GM12878 (cell line): Measurements from ENCODE around the gene TAMALIN. TPM values are rescaled to one million over a fixed set of nuclear protein-coding genes. Genes with fewer than 3 reads are reported as not detected.

Source experiments
- ATAC-seq: fragments of 200-7000 bp; cut with Tn5 transposase; 3 replicates; pipeline ENCODE4 v1.9.1; 2020; ENCODE audit warnings: mild to moderate bottlenecking, moderate library complexity
- BruUV-seq: library from RNA; stranded (reverse); fragments of 400-500 nt; replicated peaks from 2 replicates; lab custom pipeline; 2021; lab: Mats Ljungman, UMichigan
- CTCF ChIA-PET: fragments of 300-600 bp; sonication (Branson Sonifier 250); formaldehyde crosslinking; extraction: SDS; loops from one replicate; lab custom pipeline; 2021; ENCODE audit warnings: inconsistent platforms; lab: Yijun Ruan, JAX
- POLR2A ChIA-PET: fragments of 350-600 bp; formaldehyde crosslinking; extraction: SDS; loops from one replicate; lab custom pipeline; 2021; ENCODE audit warnings: inconsistent platforms; lab: Charles Lee
- RAD21 ChIA-PET: fragments of 300-600 bp; sonication (Branson Sonifier 250); formaldehyde crosslinking; loops from one replicate; lab custom pipeline; 2023; ENCODE audit warnings: antibody characterized with exemption; ENCODE audit not compliant: unreplicated experiment; lab: Charles Lee
- SMC1A ChIA-PET: fragments of 300-600 bp; sonication (Branson Sonifier 250); formaldehyde crosslinking; loops from one replicate; lab custom pipeline; 2023; ENCODE audit not compliant: unreplicated experiment, uncharacterized antibody; lab: Charles Lee
- DNase-seq: peaks from one replicate; pipeline ENCODE4 v3.0.0-alpha.2; 2011; ENCODE audit warnings: low read depth, low spot score
- FAIRE-seq: peaks from 3 replicates; lab custom pipeline; 2011; peaks lifted over from hg19 to GRCh38; lab: Jason Lieb, UNC
- H2AFZ ChIP-seq: 2 replicates; pipeline ENCODE4 v1.6.0; 2011; ENCODE audit warnings: low read depth, low read length, control low read depth; ENCODE audit not compliant: control insufficient read depth
- H3K27ac ChIP-seq: 2 replicates; pipeline ENCODE4 v1.5.1; 2011; ENCODE audit warnings: control low read depth; ENCODE audit not compliant: control insufficient read depth, insufficient read depth
- H3K27me3 ChIP-seq, 2 experiments: replicated peaks in 1 of 2; 2 replicates each; pipeline versions ENCODE4 v1.6.0 to v1.6.1; 2011; ENCODE audit warnings: low read length in 1 of 2; ENCODE audit not compliant: control insufficient read depth in 2 of 2, insufficient read depth in 2 of 2
- H3K36me3 ChIP-seq, 2 experiments: 2 replicates each; pipeline ENCODE4 v1.5.1; 2011; ENCODE audit warnings: low read length in 1 of 2; ENCODE audit not compliant: control insufficient read depth in 2 of 2, insufficient read depth in 2 of 2
- H3K4me1 ChIP-seq: 2 replicates; pipeline ENCODE4 v1.6.1; 2011; ENCODE audit warnings: mild to moderate bottlenecking, low read length, moderate library complexity, mixed read lengths; ENCODE audit not compliant: control insufficient read depth, insufficient read depth
- H3K4me2 ChIP-seq: 2 replicates; pipeline ENCODE4 v1.6.0; 2011; ENCODE audit warnings: control low read depth; ENCODE audit not compliant: control insufficient read depth, insufficient read depth
- H3K4me3 ChIP-seq: fragments of 200-600 bp; sonication (generic); 2 replicates; pipeline ENCODE4 v1.5.1; 2016
- H3K79me2 ChIP-seq: 2 replicates; pipeline ENCODE4 v1.6.0; 2011; ENCODE audit warnings: low read length; ENCODE audit not compliant: control insufficient read depth, insufficient read depth
- H3K9ac ChIP-seq: 2 replicates; pipeline ENCODE4 v1.8.0; 2011; ENCODE audit warnings: low read length, control low read depth, mixed read lengths; ENCODE audit not compliant: control insufficient read depth, insufficient read depth
- H3K9me3 ChIP-seq: replicated peaks from 3 replicates; pipeline ENCODE4 v1.5.1; 2011; ENCODE audit warnings: mild to moderate bottlenecking, low read length; ENCODE audit not compliant: control insufficient read depth, insufficient read depth
- H4K20me1 ChIP-seq: 2 replicates; pipeline ENCODE4 v1.6.0; 2011; ENCODE audit not compliant: control insufficient read depth, insufficient read depth
- ATF7 ChIP-seq: fragments of 450-650 bp; IDR thresholded peaks from 2 replicates; pipeline ENCODE4 v1.6.1; 2016; ENCODE audit warnings: low read depth, mild to moderate bottlenecking
- E2F4 ChIP-seq: IDR thresholded peaks from 2 replicates; pipeline ENCODE4 v1.6.1; 2012; ENCODE audit warnings: low read depth, low read length, improper control_type of control experiment
- E2F8 ChIP-seq: fragments of 450-650 bp; IDR thresholded peaks from 2 replicates; pipeline ENCODE4 v1.6.1; 2018; ENCODE audit warnings: mild to moderate bottlenecking, low read depth, moderate library complexity; ENCODE audit not compliant: partially characterized antibody
- KDM1A ChIP-seq: fragments of 200-600 bp; sonication (generic); IDR thresholded peaks from 2 replicates; pipeline ENCODE4 v1.6.1; 2016; ENCODE audit warnings: borderline replicate concordance
- MEF2A ChIP-seq: IDR thresholded peaks from 2 replicates; pipeline ENCODE4 v1.6.1; 2011; ENCODE audit warnings: low read depth, mild to moderate bottlenecking, low read length, moderate library complexity; ENCODE audit not compliant: insufficient read depth
- MTA2 ChIP-seq: fragments of 450-650 bp; IDR thresholded peaks from 2 replicates; pipeline ENCODE4 v1.6.1; 2016; ENCODE audit warnings: low read depth, mild to moderate bottlenecking, moderate library complexity
- MYB ChIP-seq: fragments of 150-350 bp; IDR thresholded peaks from 2 replicates; pipeline ENCODE4 v1.6.1; 2014; ENCODE audit warnings: mild to moderate bottlenecking, low read depth, low read length, borderline replicate concordance
- NBN ChIP-seq: fragments of 450-650 bp; IDR thresholded peaks from 2 replicates; pipeline ENCODE4 v1.6.1; 2016
- NFYB ChIP-seq: IDR thresholded peaks from 2 replicates; pipeline ENCODE4 v1.6.1; 2011; ENCODE audit warnings: low read depth, mild to moderate bottlenecking, low read length, improper control_type of control experiment, moderate library complexity; ENCODE audit not compliant: insufficient read depth
- NR2F1 ChIP-seq: fragments of 450-650 bp; conservative IDR thresholded peaks from 2 replicates; pipeline ENCODE4 v1.6.1; 2017; ENCODE audit warnings: mild to moderate bottlenecking
- PAX8 ChIP-seq: fragments of 450-650 bp; IDR thresholded peaks from 2 replicates; pipeline ENCODE4 v1.6.1; 2017; ENCODE audit warnings: mild to moderate bottlenecking, moderate library complexity
- RFX5 ChIP-seq: IDR thresholded peaks from 2 replicates; pipeline ENCODE4 v1.6.1; 2011; ENCODE audit warnings: low read depth, low read length, improper control_type of control experiment
- RUNX3 ChIP-seq: IDR thresholded peaks from 2 replicates; pipeline ENCODE4 v1.6.1; 2012; ENCODE audit warnings: low read length, inconsistent platforms
- TCF7 ChIP-seq: IDR thresholded peaks from 2 replicates; pipeline ENCODE4 v1.6.1; 2014; ENCODE audit warnings: antibody characterized with exemption, borderline replicate concordance
- ZBTB40 ChIP-seq: fragments of 450-650 bp; IDR thresholded peaks from 2 replicates; pipeline ENCODE4 v1.6.1; 2016; ENCODE audit warnings: mild to moderate bottlenecking, moderate library complexity, borderline replicate concordance
- ZSCAN29 ChIP-seq: fragments of 450-650 bp; IDR thresholded peaks from 2 replicates; pipeline ENCODE4 v1.6.1; 2017; ENCODE audit warnings: mild to moderate bottlenecking, moderate library complexity
- whole genome bisulfite sequencing: methylation state at CpG from one replicate; pipeline ENCODE4 v1.1.6; 2016; ENCODE audit warnings: low lambda C conversion rate; ENCODE audit not compliant: insufficient replicate concordance, insufficient coverage; ENCODE audit errors: missing lambda C conversion rate; 5-methylcytosine and 5-hydroxymethylcytosine counted together
- in situ Hi-C: fragments of 300-500 bp; cut with MboI; formaldehyde crosslinking; loops from 9 replicates; pipeline ENCODE4 v1.14.3; 2018; ENCODE audit warnings: mixed read lengths
- intact Hi-C: fragments of 100-400 bp; cut with micrococcal nuclease; formaldehyde crosslinking; loops from one replicate; pipeline ENCODE4 v1.14.2; 2022; ENCODE audit not compliant: unreplicated experiment
- polyA plus RNA-seq, 11 experiments: library from polyadenylated mRNA; depleted of rRNA in 4 of 11; unstranded in 6 of 11; stranded (reverse) in 5 of 11; fragments of >200 nt; fragmentation: Nextera tagmentation in 4 of 11; fragmentation: Illumina TruSeq in 1 of 11; extraction: Ambion mirVana in 4 of 11; extraction: Trizol in 1 of 11; gene quantifications; 1 replicate in 1 of 11; 2 replicates in 10 of 11; pipeline versions ENCODE4 v1.2.1 to v1.2.3, GENCODE V29; 2011 to 2016; ENCODE audit warnings: inconsistent platforms in 2 of 11, missing spikeins in 2 of 11, low read depth in 1 of 11
- total RNA-seq, 4 experiments: library from RNA; depleted of rRNA in 3 of 4; stranded (reverse); fragments of >200 nt in 3 of 4; fragmentation: Illumina TruSeq in 1 of 4; extraction: Trizol in 1 of 4; gene quantifications; 2 replicates each; pipeline versions ENCODE4 v1.2.1 to v1.2.3, GENCODE V29; 2013 to 2021

The TAMALIN gene
- total and polyA plus RNA-seq, 10 of the 15 experiments (the other 5 are each of a cell fraction or from before 2014, with no cell fraction given), result 0.09 to 0.58 (median 0.19) TPM; not detected in 4

GRCh38 chr12:52005903-52006703 is 643 bp upstream of the TAMALIN start:
- ChIA-PET CTCF (interaction anchor here (0.9 to 11.3 kb wide), 4 partner anchors 13 to 118 kb away, joined by 3 to 412 read pairs (median 8); no protein-coding TSS in a partner anchor), POLR2A (interaction anchor here (0.9 kb wide), 1 partner anchor 17 kb away, joined by 3 read pairs; no protein-coding TSS in a partner anchor), RAD21 (interaction anchor here (0.6 to 6.1 kb wide), 4 partner anchors 18 to 272 kb away, joined by 3 to 131 read pairs (median 4); no protein-coding TSS in a partner anchor), SMC1A (interaction anchor here (1.3 to 4.6 kb wide), 4 partner anchors 10 to 28 kb away, joined by 3 to 92 read pairs (median 20); no protein-coding TSS in a partner anchor)
- H3K9ac ChIP-seq, result no peak overlapping the region
- H2AFZ ChIP-seq, result no peak overlapping the region
- H3K27me3 ChIP-seq, result peaks cover 9 to 21% of the 10 kb centered on the region in 2 experiments; a peak in 3 of 4 replicates
- WGBS, result 8% methylated on average over 28 of the region's 28 CpGs
- no peak overlapping the region for H3K27ac ChIP-seq
- H3K4me3 ChIP-seq, result no peak overlapping the region
- peak; percentile 32 for DNase-seq
- peak overlapping the region; percentile 44 for H3K4me2 ChIP-seq
- in situ Hi-C loops (no loop called here), intact Hi-C loops (no loop called here)
- H3K36me3 ChIP-seq, result no peaks in the 10 kb centered on the region
- ATAC-seq, result peak; percentile 92
- FAIRE-seq, result peak; percentile 62
- H3K9me3 ChIP-seq, result no peaks in the 10 kb centered on the region
- no peaks in the 10 kb centered on the region for H3K79me2 ChIP-seq
- no TSS peak for BruUV-seq
- peaks cover 11% of the 10 kb centered on the region for H3K4me1 ChIP-seq
- no peaks in the 10 kb centered on the region for H4K20me1 ChIP-seq
- TF ChIP-seq RUNX3, result peak; percentile 29; the same call in 1 of the 2 replicates
- TF ChIP-seq RFX5, result peak; percentile 56; the same call in 1 of the 2 replicates
- no peak for TF ChIP-seq E2F8
- peak; percentile 61 for TF ChIP-seq NBN
- peak; percentile 81 for TF ChIP-seq MTA2
- TF ChIP-seq KDM1A, result no peak
- peak; percentile 62; the same call in 1 of the 2 replicates for TF ChIP-seq ATF7
- 0 out of 2 replicates have a peak, but pooled peaks have one; percentile 19 for TF ChIP-seq ZBTB40
- no peak for TF ChIP-seq E2F4
- TF ChIP-seq NR2F1, result peak; percentile 40; the same call in 1 of the 2 replicates
- no peak for TF ChIP-seq ZSCAN29
- no peak for TF ChIP-seq TCF7
- TF ChIP-seq PAX8, result no peak
- TF ChIP-seq MYB, result no peak
- no peak for TF ChIP-seq MEF2A
- TF ChIP-seq NFYB, result no peak
